ENCODE data around the gene ACTA2. TPM values are rescaled to one million over a fixed set of nuclear protein-coding genes. Genes with fewer than 3 reads are reported as not detected.
A peak's percentile ranks its signal among the peaks of the same experiment; 100 is the strongest.

Gene ACTA2
- total and polyA plus RNA-seq, 9 donors: 154 to 5,219 (median 777) TPM

DNA sequence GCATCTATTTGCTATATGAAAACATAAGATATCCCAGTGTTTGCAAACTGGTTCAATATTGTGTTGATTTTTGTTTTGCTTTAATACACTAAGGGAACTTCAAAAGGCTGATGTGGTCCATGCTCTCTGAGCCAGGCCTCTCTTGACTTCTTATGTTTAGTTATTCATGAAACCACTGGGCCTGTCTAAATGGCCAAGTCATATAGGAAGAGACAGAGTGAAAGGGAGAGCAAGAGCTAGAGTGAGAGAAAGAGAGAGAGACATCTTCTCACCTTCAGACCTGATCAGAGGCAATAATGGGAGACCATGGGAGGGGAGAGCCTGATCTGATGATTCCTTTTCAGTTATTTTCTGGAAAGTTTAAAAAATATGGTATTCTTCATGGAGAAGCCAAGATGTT lies 32.0 kb upstream of the ACTA2 start:
- Histone ChIP-seq H3K4me1 (ENCODE audit: insufficient read depth) (peaks cover 17% of the 10 kb centered on the region), H3K4me3 (no peak overlapping the region), H3K27ac (no peak overlapping the region), H3K36me3 (no peaks in the 10 kb centered on the region), H3K27me3 (no peaks in the 10 kb centered on the region), H3K9me3 (no peaks in the 10 kb centered on the region)
- DNase-seq: no peak
- intact Hi-C loops (cut with DNase I): no loop called here
- no peak for TF ChIP-seq POLR2A (IDR thresholded peaks at IDR 0.05)
- no peak for TF ChIP-seq EP300 (IDR thresholded peaks at IDR 0.05)
- TF ChIP-seq, protein P1, sequence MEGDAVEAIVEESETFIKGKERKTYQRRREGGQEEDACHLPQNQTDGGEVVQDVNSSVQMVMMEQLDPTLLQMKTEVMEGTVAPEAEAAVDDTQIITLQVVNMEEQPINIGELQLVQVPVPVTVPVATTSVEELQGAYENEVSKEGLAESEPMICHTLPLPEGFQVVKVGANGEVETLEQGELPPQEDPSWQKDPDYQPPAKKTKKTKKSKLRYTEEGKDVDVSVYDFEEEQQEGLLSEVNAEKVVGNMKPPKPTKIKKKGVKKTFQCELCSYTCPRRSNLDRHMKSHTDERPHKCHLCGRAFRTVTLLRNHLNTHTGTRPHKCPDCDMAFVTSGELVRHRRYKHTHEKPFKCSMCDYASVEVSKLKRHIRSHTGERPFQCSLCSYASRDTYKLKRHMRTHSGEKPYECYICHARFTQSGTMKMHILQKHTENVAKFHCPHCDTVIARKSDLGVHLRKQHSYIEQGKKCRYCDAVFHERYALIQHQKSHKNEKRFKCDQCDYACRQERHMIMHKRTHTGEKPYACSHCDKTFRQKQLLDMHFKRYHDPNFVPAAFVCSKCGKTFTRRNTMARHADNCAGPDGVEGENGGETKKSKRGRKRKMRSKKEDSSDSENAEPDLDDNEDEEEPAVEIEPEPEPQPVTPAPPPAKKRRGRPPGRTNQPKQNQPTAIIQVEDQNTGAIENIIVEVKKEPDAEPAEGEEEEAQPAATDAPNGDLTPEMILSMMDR (IDR thresholded peaks at IDR 0.05): no peak

DNA sequence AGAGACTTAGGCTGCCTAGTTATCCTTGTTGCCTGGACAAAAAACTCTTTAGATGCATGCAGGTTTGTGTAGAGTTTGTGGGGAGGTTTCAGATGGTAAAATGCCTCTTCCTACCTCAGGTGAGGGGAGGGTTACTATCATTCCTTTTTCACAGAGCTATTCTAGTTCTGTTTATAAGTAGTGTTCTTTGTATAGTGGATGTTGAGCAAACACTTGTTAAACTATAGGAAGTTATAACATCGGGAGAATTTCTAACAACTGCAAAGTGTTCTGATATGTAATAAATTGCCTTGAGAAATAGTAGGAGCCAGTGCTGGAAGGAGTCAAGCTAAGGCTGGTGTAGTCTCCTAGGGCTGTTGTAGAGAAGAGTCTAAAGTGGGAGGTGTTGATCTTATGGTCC lies 31.4 kb upstream of the ACTA2 start:
- no peak for TF ChIP-seq POLR2A (IDR thresholded peaks at IDR 0.05)
- TF ChIP-seq EP300 (IDR thresholded peaks at IDR 0.05): no peak
- TF ChIP-seq, protein P1 (IDR thresholded peaks at IDR 0.05): no peak
- Histone ChIP-seq H3K27me3 (no peaks in the 10 kb centered on the region), H3K36me3 (no peaks in the 10 kb centered on the region), H3K4me3 (no peak overlapping the region), H3K9me3 (no peaks in the 10 kb centered on the region), H3K27ac (no peak overlapping the region), H3K4me1 (ENCODE audit: insufficient read depth) (peaks cover 15% of the 10 kb centered on the region)
- WGBS, 3 donors: 51 to 61% (median 56%) methylated on average over 1 of the region's 1 CpG
- no peak for DNase-seq
- intact Hi-C loops (cut with DNase I): no loop called here

DNA sequence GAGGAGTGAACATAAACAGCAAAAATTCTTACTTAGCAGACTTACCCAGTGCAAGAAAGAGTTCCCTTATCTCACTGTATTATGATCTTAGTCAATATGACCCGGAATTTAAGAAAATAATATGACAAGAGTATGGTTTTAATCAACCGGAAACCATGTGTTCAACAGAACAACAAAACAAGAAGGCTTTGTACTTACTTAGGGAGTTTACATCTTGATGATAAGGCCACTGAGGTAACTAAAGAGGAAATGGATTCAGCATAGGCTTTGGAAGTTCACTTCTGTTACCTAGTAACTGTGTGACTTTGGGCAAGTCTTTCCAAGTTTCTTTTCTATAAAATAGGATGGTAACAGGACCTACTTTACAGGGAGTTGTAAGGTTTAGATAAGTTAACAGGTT lies 30.6 kb upstream of the ACTA2 start:
- TF ChIP-seq EP300 (IDR thresholded peaks at IDR 0.05): no peak
- H3K27me3 ChIP-seq: no peaks in the 10 kb centered on the region
- H3K9me3 ChIP-seq: no peaks in the 10 kb centered on the region
- no peaks in the 10 kb centered on the region for H3K36me3 ChIP-seq
- peaks cover 15% of the 10 kb centered on the region for H3K4me1 ChIP-seq (ENCODE audit: insufficient read depth)
- H3K4me3 ChIP-seq: no peak overlapping the region
- 12 to 19% (median 15%) methylated on average over 2 of the region's 2 CpGs for WGBS, 3 donors
- no peak for DNase-seq
- intact Hi-C loops (cut with DNase I): no loop called here
- H3K27ac ChIP-seq: peak overlapping the region; percentile 32 to 41

DNA sequence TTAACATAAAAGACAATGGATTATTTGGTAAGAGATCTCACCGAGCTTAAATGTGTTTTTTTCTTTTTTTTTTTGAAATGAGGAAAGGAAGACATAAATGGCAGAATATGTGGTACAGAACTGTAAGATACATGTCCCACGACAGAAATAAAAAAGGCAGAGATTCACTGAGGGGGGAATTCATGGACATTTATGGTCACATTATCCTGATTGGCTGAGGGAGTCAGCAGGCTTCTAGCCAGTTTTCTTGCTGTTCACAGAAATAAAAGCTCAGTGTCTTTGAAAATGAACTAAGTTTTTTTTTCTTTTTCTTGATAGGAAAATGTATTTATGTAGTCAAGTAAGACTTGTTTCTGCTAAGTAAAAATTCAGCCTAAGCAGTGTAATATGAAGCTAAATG lies 29.8 kb upstream of the ACTA2 start:
- 18 to 36% (median 31%) methylated on average over 2 of the region's 2 CpGs for WGBS, 3 donors
- no peak for TF ChIP-seq EP300 (IDR thresholded peaks at IDR 0.05)
- TF ChIP-seq, protein P1 (IDR thresholded peaks at IDR 0.05): no peak
- no peak for TF ChIP-seq POLR2A (IDR thresholded peaks at IDR 0.05)
- peak overlapping the region; percentile 32 to 41 for H3K27ac ChIP-seq
- no peak for DNase-seq
- H3K27me3 ChIP-seq: no peaks in the 10 kb centered on the region
- no peaks in the 10 kb centered on the region for H3K9me3 ChIP-seq
- no peaks in the 10 kb centered on the region for H3K36me3 ChIP-seq
- intact Hi-C loops (cut with DNase I): no loop called here
- H3K4me3 ChIP-seq: no peak overlapping the region
- peaks cover 15% of the 10 kb centered on the region for H3K4me1 ChIP-seq (ENCODE audit: insufficient read depth)

DNA sequence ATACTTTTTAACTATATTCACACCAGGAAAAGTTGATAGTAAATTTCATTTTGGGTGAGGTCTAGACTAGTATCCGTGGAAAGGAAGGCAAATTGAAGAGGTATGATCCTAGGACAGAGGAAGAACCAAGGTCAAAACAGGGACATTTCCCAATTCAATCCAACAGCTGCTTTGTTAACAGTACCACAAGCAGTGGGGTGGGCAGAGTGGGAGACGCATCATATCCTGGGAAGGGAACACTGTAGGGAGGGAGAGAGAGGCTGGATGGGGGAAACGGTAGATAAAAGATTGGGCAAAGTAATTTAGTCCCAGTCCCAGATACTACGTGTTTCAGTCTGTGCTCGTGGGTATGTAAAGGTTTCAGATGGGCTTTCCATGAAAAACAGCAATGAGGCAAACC lies 28.9 kb upstream of the ACTA2 start:
- no peaks in the 10 kb centered on the region for H3K36me3 ChIP-seq
- H3K27me3 ChIP-seq: no peaks in the 10 kb centered on the region
- H3K27ac ChIP-seq: peak overlapping the region; percentile 39 to 51
- no peak for TF ChIP-seq POLR2A (IDR thresholded peaks at IDR 0.05)
- TF ChIP-seq, protein P1 (IDR thresholded peaks at IDR 0.05): no peak
- no peak for TF ChIP-seq EP300 (IDR thresholded peaks at IDR 0.05)
- WGBS, 3 donors: 75 to 79% (median 77%) methylated on average over 5 of the region's 5 CpGs
- peaks cover 14% of the 10 kb centered on the region for H3K4me1 ChIP-seq (ENCODE audit: insufficient read depth)
- no peak for DNase-seq
- intact Hi-C loops (cut with DNase I): no loop called here
- no peaks in the 10 kb centered on the region for H3K9me3 ChIP-seq
- H3K4me3 ChIP-seq: no peak overlapping the region
